Pancreas (tissue), 10 donors: ENCODE measurements around the gene UHRF1. TPM values are rescaled to one million over a fixed set of nuclear protein-coding genes. Genes with fewer than 3 reads are reported as not detected.
"Not testable (repeated sequence)": the region's sequence is repeated elsewhere in the genome, so short reads cannot be mapped to it uniquely, and the experiment has no call there.

Source experiments
- ATAC-seq, 4 donors: fragments of 200-7000 bp; cut with Tn5 transposase; one replicate each; pipeline versions ENCODE4 v1.8.0 to v1.9.1; 2020; ENCODE audit warnings: mild to moderate bottlenecking in 4 of 4, moderate library complexity in 4 of 4
- DNase-seq, 6 donors: peaks; one replicate each; pipeline ENCODE4 v3.0.0-alpha.2; 2020
- FAIRE-seq: peaks from 2 replicates; lab custom pipeline; 2012; peaks lifted over from hg19 to GRCh38; lab: Jason Lieb, UNC
- H3K27ac ChIP-seq, 4 donors: fragments of 200-600 bp; sonication (generic); 1 replicate in 3 of 4; 2 replicates in 1 of 4; pipeline versions ENCODE4 v1.5.0 to v1.8.0; 2020
- H3K27me3 ChIP-seq, 4 donors: fragments of 200-600 bp; one replicate each; pipeline ENCODE4 v1.8.0; 2021
- H3K36me3 ChIP-seq, 3 donors: fragments of 200-600 bp; sonication (generic) in 1 of 3; one replicate each; pipeline versions ENCODE4 v1.5.0 to v1.8.0; 2020 to 2021
- H3K4me1 ChIP-seq, 3 donors: fragments of 200-600 bp; one replicate each; pipeline ENCODE4 v1.8.0; 2021
- H3K4me3 ChIP-seq, 4 donors: fragments of 200-600 bp; sonication (generic) in 2 of 4; one replicate each; pipeline versions ENCODE4 v1.5.0 to v1.8.0; 2020 to 2021
- H3K9me3 ChIP-seq, 4 donors: fragments of 200-600 bp; one replicate each; pipeline ENCODE4 v1.8.0; 2021
- WGBS, 2 donors: extraction: QIAGEN DNeasy Blood & Tissue Kit; methylation state at CpG; one replicate each; pipeline ENCODE4 v1.1.7; 2013; 5-methylcytosine and 5-hydroxymethylcytosine counted together
- intact Hi-C, 3 donors: fragments of 100-400 bp; cut with DNase I; formaldehyde crosslinking; loops; one replicate each; pipeline versions ENCODE4 v1.11.1 to v1.14.2; 2022
- polyA plus RNA-seq, 2 donors: library from polyadenylated mRNA; stranded (reverse); fragments of 200-250 nt; gene quantifications; one replicate each; pipeline ENCODE4 v1.2.3, GENCODE V29; 2013
- total RNA-seq, 6 donors: library from RNA; stranded (reverse); fragmentation: NEBNext Ultra II Directional in 4 of 6; extraction: Animal tissue kit (Norgen Biotek cat#: 25700) in 4 of 6; gene quantifications; one replicate each; pipeline versions ENCODE4 v1.2.1 to v1.2.4, GENCODE V29; 2021 to 2023
- TF ChIP-seq, protein P1 (sequence below), 4 donors: fragments of 200-600 bp; sonication (generic) in 3 of 4; IDR thresholded peaks; one replicate each; pipeline versions ENCODE4 v1.5.0 to v1.8.0; 2021; ENCODE audit warnings: antibody characterized with exemption in 4 of 4
- donor health status: healthy with polysubstance abuse.
- donor health status: DM: no; HTN: no; CAD: no; lungs with moderate emphysema.
- donor health status: DM: no; HTN: no; CAD: no.
- donor health status: control.
- donor health status: control.
- donor health status: Bipolar disorder and iron deficiency.
- donor health status: DM: yes; HTN: yes; CAD: no.
- donor health status: DM: no; HTN: no; CAD: no.
- donor health status: DM: no; HTN: no; CAD: no.
- donor health status: DM: yes; HTN: yes; CAD: no.

Gene UHRF1
- total and polyA plus RNA-seq, 8 donors = 0.28 to 1.7 (median 0.84) TPM

DNA sequence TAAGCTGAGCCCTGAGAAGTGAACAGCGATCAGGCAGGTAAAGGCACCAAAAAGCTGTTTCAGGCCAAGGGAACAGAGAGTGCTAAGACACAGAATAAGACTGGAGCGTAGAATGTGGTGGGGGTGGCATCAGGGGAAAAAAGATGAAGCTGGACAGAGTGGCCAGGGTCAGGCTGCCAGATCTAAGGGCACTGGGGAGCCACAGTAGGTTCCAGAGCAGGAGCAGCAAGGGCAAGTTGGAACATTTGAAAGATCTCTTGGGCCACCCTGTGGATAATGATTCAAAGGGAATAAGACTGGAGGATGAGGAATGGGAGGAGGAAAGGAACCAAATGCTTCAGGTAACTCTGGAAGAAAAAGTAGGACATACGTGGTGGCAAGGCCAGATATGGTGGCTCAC is 35.4 kb upstream of the UHRF1 start:
- 85 to 90% methylated on average over 3 of the region's 3 CpGs for WGBS, 2 donors
- no peaks in the 10 kb centered on the region for H3K27me3 ChIP-seq
- TF ChIP-seq, protein P1, sequence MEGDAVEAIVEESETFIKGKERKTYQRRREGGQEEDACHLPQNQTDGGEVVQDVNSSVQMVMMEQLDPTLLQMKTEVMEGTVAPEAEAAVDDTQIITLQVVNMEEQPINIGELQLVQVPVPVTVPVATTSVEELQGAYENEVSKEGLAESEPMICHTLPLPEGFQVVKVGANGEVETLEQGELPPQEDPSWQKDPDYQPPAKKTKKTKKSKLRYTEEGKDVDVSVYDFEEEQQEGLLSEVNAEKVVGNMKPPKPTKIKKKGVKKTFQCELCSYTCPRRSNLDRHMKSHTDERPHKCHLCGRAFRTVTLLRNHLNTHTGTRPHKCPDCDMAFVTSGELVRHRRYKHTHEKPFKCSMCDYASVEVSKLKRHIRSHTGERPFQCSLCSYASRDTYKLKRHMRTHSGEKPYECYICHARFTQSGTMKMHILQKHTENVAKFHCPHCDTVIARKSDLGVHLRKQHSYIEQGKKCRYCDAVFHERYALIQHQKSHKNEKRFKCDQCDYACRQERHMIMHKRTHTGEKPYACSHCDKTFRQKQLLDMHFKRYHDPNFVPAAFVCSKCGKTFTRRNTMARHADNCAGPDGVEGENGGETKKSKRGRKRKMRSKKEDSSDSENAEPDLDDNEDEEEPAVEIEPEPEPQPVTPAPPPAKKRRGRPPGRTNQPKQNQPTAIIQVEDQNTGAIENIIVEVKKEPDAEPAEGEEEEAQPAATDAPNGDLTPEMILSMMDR (IDR thresholded peaks at IDR 0.05) = no peak
- ATAC-seq = no peak
- no peak for FAIRE-seq
- no peaks in the 10 kb centered on the region for H3K36me3 ChIP-seq
- no peak overlapping the region for H3K27ac ChIP-seq
- H3K9me3 ChIP-seq = no peaks in the 10 kb centered on the region
- no peak overlapping the region for H3K4me3 ChIP-seq
- intact Hi-C loops = loop anchor here in 1 of 3 donors (5.0 kb wide), 1 partner anchor 38 kb away; no protein-coding TSS in a partner anchor
- no peaks in the 10 kb centered on the region for H3K4me1 ChIP-seq
- no peak for DNase-seq

- Histone ChIP-seq H3K27me3 (no peaks in the 10 kb centered on the region), H3K36me3 (no peaks in the 10 kb centered on the region), H3K4me1 (no peaks in the 10 kb centered on the region), H3K4me3 (no peak overlapping the region), H3K27ac (peak overlapping the region; percentile 17 to 35 (median 26)), H3K9me3 (no peaks in the 10 kb centered on the region)
- peak; percentile 22 to 71 (median 63) for ATAC-seq
- FAIRE-seq = no peak
- peak in 2 of 6 donors; percentile 59 to 67 for DNase-seq
- intact Hi-C loops = loop anchor here in 2 of 3 donors (5.0 kb wide), 1 partner anchor 154 kb away; no protein-coding TSS in a partner anchor
- WGBS, 2 donors = 57 to 64% methylated on average over 28 to 30 of the region's 30 CpGs
- TF ChIP-seq, protein P1 (IDR thresholded peaks at IDR 0.05) = no peak
These were observed 31.4 kb upstream of the UHRF1 start for GRCh38 chr19:4877753-4878490.

- 43 to 49% methylated on average over 22 to 23 of the region's 23 CpGs for WGBS, 2 donors
- peak in 2 of 4 donors; percentile 44 to 61 for ATAC-seq
- no peak overlapping the region for H3K4me3 ChIP-seq
These were observed 30.8 kb upstream of the UHRF1 start for GRCh38 chr19:4878491-4878968.

DNA sequence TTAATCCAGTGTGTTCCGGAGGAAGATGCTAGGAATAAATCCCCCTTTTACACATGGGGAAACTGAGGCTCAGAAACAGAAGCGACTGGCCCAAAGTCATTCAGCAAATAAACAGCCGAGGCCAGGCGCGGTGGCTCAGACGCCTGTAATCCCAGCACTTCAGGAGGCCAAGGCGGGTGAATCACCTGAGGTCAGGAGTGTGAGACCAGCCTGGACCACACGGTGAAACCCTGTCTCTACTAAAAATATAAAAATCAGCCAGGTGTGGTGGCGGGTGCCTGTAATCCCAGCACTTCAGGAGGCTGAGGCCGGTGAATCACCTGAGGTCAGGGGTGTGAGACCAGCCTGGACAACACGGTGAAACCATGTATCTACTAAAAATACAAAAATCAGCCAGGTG is 30.3 kb upstream of the UHRF1 start:
- H3K4me1 ChIP-seq = no peaks in the 10 kb centered on the region
- FAIRE-seq (no peak), DNase-seq (no peak), ATAC-seq (no peak)
- H3K4me3 ChIP-seq = no peak overlapping the region
- WGBS, 2 donors = 88 to 92% methylated on average over 11 of the region's 11 CpGs
- intact Hi-C loops = loop anchor here in 2 of 3 donors (5.0 kb wide), 1 partner anchor 153 kb away; no protein-coding TSS in a partner anchor
- no peaks in the 10 kb centered on the region for H3K9me3 ChIP-seq
- TF ChIP-seq, protein P1 (IDR thresholded peaks at IDR 0.05) = no peak
- no peaks in the 10 kb centered on the region for H3K27me3 ChIP-seq
- no peaks in the 10 kb centered on the region for H3K36me3 ChIP-seq
- no peak overlapping the region for H3K27ac ChIP-seq

More at GRCh38 chr19:4878491-4878968, 30.8 kb upstream of the UHRF1 start:
- no peaks in the 10 kb centered on the region for H3K9me3 ChIP-seq
- FAIRE-seq (no peak), DNase-seq (peak in 2 of 6 donors; percentile 38 to 58)
- H3K4me1 ChIP-seq = no peaks in the 10 kb centered on the region
- H3K36me3 ChIP-seq = no peaks in the 10 kb centered on the region
- peak overlapping the region; percentile 17 to 35 (median 26) for H3K27ac ChIP-seq
- no peaks in the 10 kb centered on the region for H3K27me3 ChIP-seq
- intact Hi-C loops = loop anchor here in 2 of 3 donors (5.0 kb wide), 1 partner anchor 154 kb away; no protein-coding TSS in a partner anchor
- TF ChIP-seq, protein P1 (IDR thresholded peaks at IDR 0.05) = no peak

- H3K4me3 ChIP-seq, intact Hi-C loops, H3K4me1 ChIP-seq, H3K27ac ChIP-seq, DNase-seq, H3K36me3 ChIP-seq, ATAC-seq, H3K27me3 ChIP-seq, H3K9me3 ChIP-seq, FAIRE-seq: not testable (repeated sequence)
- WGBS, 2 donors = 61 to 68% methylated on average over 6 of the region's 6 CpGs
These were observed 26.4 kb upstream of the UHRF1 start for GRCh38 chr19:4882874-4883273.

- H3K9me3 ChIP-seq, H3K4me3 ChIP-seq, H3K27ac ChIP-seq, FAIRE-seq, H3K4me1 ChIP-seq, intact Hi-C loops, DNase-seq, H3K27me3 ChIP-seq, ATAC-seq, H3K36me3 ChIP-seq: not testable (repeated sequence)
- 88 to 94% methylated on average over 4 to 5 of the region's 6 CpGs for WGBS, 2 donors
These were observed 24.3 kb upstream of the UHRF1 start for GRCh38 chr19:4884993-4885392.

DNA sequence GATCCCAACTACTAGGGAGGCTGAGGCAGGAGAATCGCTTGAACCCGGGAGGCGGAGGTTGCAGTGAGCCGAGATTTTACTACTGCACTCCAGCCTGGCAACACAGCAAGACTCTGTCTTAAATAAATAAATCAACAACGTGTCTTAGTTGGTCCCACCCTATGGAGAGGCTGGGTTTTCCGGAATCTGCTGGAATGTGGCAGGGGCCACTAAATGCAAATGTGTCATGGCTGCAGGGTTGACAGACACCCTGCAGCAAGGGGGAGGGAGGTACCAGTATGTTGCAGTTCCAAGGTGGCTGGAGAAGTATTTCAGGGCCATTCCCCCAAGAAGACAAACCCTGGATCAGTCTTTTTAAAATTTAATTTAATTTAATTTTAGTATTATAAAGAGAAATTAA is 21.5 kb upstream of the UHRF1 start:
- H3K27ac ChIP-seq, intact Hi-C loops, H3K4me3 ChIP-seq, FAIRE-seq, ATAC-seq, DNase-seq, H3K36me3 ChIP-seq, H3K27me3 ChIP-seq, H3K9me3 ChIP-seq, H3K4me1 ChIP-seq: not testable (repeated sequence)
- WGBS, 2 donors = 72 to 96% methylated on average over 3 to 6 of the region's 6 CpGs
